ENCODE results near the gene BEND6. TPM values are rescaled to one million over a fixed set of nuclear protein-coding genes. Genes with fewer than 3 reads are reported as not detected.

BEND6 gene, protein sequence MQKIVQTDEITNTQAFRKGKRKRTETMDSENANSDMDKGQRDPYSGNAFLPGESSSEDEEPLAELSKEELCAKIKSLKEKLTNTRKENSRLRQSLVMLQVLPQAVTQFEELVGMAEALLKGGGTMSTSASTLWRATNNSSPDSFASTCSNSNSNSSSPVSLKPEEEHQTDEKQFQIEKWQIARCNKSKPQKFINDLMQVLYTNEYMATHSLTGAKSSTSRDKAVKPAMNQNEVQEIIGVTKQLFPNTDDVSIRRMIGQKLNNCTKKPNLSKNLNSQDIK
- 11.7 and 14.1 TPM in 2 replicates for total RNA-seq (2014; rRNA removed; shearing (Covaris generic))

GRCh38 chr6:56954403-56955170, at the start of gene BEND6:
Gene BEND6, plus strand, starts transcription at chr6:56955107. Its CDS starts 26,704 bp downstream, at chr6:56981811.
- DNase-seq (ENCODE audit: low spot score), result peak; percentile 68

DNA sequence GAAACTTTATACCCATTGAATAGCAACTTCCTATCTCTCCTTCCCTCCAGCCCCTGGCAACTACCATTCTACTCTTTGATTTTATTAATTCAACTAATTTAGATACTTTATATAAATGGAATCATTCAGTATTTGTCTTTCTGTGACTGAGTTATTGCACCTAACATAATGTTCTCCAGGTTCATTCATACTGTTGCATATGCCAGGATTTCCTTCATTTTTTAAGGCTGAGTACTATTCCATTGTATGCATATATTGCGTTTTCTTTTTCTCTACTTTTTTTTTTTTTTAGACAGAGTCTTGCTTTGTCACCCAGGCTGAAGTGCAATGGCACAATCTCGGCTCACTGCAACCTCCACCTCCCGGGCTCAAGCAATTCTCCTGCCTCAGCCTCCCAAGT, 49.5 kb upstream of the BEND6 start:
- DNase-seq (ENCODE audit: low spot score), result no peak

- peak; percentile 31 for DNase-seq (ENCODE audit: low spot score)
These were observed 48.2 kb upstream of the BEND6 start for GRCh38 chr6:56906752-56907151.

DNA sequence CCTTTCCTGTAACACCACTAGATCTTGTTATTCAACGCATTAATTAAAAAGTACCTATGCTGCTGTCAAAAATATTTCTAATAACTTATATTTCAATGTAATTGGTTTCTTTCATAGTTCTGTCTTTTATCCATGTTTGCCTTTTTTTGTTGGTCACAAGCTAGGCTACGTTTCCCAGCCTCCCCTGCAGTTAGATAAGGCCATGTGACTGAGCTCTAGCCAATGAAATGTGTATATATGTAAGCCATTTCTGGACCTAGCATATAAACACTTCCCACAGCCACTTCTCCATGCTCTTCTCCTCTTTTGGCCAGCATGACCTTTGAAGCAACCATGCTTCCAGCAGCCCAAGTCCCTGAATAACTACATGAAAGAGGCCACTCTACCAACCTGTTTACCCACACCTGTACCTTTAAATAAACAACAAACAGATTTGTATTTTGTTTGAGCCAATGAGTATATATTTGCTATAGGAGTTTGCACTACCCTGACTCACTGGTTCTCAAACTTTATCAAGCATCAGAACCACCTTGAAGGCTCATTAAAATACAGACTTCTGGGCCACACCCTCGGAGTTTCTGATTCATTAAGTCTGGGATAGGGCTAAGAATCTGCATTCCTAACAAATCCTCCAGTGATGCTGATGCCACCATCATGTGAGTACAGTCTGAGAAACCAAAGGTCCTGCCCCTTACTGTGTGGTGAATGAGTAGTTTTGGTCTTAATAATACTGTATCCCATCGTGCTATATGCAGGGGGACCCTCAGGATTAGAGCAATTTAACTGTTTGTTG, 45.6 kb upstream of the BEND6 start:
- peak; percentile 78 for DNase-seq (ENCODE audit: low spot score)

- peak; percentile 79 for DNase-seq (ENCODE audit: low spot score)
These were observed 43.1 kb upstream of the BEND6 start for GRCh38 chr6:56911847-56912246.

DNA sequence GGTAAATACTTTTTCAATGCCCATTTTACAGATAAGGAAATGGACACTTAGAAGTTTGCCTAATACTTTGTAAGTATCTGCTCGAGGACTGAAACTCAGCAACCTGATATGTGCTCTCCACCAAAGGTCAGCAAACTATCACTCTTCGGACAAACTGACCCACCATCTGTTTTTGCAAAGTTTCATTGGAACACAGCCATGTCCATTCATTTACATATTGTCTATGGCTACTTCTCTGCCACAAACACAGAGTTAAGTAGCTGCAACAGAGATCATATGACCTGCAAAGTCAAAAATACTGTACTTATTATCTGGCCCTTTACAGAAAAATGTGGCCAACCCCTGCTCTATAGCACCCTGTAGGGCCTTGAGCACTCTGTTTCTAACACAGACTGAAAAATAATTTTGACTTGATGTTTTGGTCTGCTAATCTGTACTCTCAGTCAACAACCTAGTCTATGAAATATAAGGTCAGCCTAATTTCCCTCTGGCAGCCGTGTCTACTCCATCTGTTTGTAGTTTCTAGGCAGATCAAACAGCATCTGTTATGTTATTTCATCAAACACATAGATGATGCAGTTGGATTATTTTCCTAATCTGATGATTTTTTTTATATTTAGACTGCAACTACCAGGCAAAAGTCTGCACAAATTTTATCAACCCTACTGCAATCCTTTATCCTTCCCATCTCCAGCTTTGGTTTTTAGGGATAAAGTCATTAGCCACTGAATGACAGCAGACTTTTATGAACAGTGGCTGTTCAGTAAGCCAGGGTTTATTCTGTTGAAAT, 41.4 kb upstream of the BEND6 start:
- no peak for DNase-seq (ENCODE audit: low spot score)

GRCh38 chr6:56914798-56915658, 39.9 kb upstream of the BEND6 start:
- DNase-seq (ENCODE audit: low spot score), result peak; percentile 31

DNA sequence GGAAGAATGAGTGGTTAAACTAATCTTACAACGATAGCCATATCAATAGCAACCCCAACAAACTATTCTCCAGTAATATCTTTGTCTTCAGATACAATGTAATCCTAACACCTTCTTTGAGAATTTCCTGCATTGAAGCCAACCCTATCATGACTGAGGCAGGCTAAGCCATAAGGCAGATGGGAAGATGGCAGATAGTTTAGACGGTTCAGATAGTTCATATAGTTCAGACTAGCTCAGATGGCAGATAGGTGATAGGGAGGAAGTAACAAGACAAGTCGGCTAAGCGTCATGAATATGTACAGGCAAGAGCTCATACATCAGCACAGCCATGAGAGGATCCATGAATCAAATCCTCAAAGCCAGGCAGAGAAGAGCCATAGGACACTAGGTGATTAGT, 39.1 kb upstream of the BEND6 start:
- no peak for DNase-seq (ENCODE audit: low spot score)

DNA sequence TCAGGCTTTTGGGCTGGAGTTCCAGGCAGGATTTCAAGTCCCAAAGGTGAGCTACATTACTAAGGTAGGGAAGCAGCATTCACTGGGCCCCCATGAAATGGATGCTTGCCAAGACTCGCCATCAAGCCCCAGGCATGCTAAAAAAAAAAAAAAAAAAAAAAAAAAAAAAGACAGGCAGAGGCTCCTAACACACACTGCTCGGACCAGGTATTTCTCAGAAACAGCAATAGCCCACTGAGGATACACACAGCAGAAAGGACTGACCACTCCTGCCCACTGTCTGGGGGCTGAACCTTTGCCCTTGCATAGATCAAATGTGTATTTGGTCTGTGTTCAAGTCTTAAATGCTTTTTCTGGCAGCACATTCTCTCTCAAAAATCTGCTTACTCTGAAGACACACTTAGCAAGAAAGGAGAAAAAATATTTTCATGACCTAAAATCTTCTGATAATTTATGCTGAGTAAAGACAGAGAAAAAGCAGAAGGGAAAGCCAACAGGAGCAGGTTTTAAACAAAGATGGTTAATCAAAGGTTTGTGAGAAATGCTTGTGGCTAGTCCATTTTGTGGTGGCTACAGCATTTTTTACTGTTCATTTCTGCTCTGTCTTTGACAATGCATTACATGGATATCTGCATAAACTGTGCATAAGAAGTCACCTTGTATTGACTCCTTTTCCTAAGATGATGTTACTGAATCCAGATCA, 37.9 kb upstream of the BEND6 start:
- no peak for DNase-seq (ENCODE audit: low spot score)

DNA sequence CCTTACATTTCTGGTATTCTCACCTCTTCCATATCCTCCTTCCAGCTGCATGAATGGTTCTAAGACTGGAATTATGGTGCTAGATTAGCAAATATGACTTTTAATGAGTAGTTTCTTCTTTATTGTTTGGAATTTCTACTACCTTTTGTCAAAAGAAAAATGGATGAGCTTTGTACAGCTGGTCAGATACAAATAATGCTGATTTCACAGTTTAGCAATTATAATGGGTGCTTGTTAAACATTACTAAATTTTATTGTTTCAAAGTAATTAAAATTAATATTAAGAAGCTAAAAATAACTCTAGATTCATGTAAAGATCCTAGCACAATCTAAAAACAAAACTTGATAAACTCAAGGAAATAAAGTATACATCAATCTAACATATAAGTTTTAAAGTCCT, 32.3 kb upstream of the BEND6 start:
- no peak for DNase-seq (ENCODE audit: low spot score)

DNA sequence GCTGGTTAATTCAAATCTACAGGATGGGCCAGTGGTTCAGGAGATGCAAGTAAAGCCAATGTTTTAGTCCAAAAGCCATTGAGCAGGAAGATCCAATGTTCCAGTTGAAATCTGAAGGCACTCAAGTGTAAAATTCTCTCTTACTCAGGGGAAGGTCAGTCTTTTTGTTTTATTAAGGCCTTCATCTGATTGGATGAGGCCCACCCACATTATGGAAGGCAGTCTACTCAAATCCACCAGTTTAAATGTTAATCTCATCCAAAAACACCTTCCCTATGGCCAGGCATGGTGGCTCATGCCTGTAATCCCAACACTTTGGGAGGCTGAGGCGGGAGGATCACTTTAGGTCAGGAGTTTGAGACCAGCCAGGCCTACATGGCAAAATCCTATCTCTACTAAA, 31.3 kb upstream of the BEND6 start:
- no peak for DNase-seq (ENCODE audit: low spot score)

DNA sequence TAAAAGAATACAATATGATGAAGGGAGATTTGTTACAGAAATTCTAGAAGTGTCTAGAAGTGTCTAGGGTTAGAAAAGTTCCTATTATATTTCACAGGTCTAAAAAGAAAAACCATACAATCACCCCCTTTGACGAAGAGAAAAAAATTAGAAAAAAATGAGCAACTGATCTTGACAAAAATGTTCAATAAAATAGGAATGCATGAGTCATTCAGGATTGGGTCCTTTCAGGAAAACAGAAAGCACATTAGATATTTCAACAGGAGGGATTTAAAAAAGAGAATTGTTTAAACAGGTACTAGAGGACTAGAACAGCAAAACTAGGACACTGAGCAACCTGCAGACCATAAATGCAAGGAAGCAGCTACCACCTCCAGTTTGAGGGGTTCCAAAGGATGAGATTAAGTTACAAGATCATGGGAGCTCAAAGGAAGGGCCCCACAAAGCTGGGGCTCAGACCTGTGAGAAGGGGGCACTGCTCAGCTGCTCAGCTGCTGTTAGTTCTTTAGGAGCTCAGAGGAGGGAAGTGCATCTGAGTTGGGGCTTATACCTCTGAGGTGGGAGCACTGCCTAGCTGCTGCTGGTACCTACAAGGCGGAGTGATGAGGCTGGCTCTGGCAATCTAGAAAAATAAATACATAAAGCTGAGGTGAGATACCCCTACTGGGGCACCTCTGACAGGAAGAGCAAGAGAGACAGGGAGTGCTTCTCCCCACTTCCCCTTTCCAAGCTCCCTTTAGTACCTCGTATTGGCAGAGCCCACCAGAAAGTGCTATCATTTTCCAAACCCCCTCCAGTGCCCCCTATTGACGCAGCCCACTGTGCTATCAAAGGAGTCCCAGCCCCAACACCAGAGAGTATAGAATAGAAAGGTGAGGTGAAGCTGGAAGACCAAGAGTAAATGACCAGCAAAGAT, 27.1 kb upstream of the BEND6 start:
- DNase-seq (ENCODE audit: low spot score), result no peak

DNA sequence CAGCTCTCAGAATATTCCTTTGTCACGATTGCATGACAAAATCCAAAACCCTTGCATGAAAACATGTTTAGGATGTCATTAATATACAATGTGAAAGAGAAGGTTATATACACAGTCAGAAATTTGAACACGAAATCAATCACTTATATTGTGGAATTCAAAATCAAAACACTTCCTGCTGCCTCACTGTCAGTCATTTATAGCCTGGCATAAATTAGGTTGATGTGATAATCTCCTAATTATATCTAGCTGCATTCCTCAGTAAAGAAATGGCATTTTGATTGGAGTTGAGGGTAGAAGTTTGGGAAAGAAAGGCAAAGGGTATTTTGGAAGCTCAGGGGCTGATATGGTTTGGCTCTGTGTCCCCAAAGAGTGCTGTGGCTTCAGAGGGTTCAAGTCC, 24.1 kb upstream of the BEND6 start:
- no peak for DNase-seq (ENCODE audit: low spot score)

GRCh38 chr6:56932910-56933477, 21.9 kb upstream of the BEND6 start:
- DNase-seq (ENCODE audit: low spot score), result no peak

- DNase-seq (ENCODE audit: low spot score), result no peak
These were observed 21.3 kb upstream of the BEND6 start for GRCh38 chr6:56933650-56934049.

GRCh38 chr6:56934876-56935275, 20.0 kb upstream of the BEND6 start:
- no peak for DNase-seq (ENCODE audit: low spot score)

GRCh38 chr6:56936466-56936865, 18.4 kb upstream of the BEND6 start:
- no peak for DNase-seq (ENCODE audit: low spot score)

- DNase-seq (ENCODE audit: low spot score), result peak; percentile 99
These were observed 16.2 kb upstream of the BEND6 start for GRCh38 chr6:56938649-56939191.
